Measurements from ENCODE around the gene GABRE. TPM values are rescaled to one million over a fixed set of nuclear protein-coding genes. Genes with fewer than 3 reads are reported as not detected.

Gene GABRE
- total RNA-seq, 1 experiment from 2014 or later: not detected

- Histone ChIP-seq H3K9me3 (ENCODE audit: low read depth, low read length, poor library complexity, severe bottlenecking) (no peaks in the 10 kb centered on the region), H3K27ac (ENCODE audit: low read depth, low read length, poor library complexity, severe bottlenecking) (no peak overlapping the region), H3K36me3 (ENCODE audit: insufficient read depth, low read length, poor library complexity, severe bottlenecking) (no peaks in the 10 kb centered on the region), H3K27me3 (replicated peaks; ENCODE audit: insufficient read depth, low read depth, low read length, poor library complexity) (no peaks in the 10 kb centered on the region), H3K4me1 (ENCODE audit: insufficient read depth, low read length, poor library complexity, severe bottlenecking) (no peaks in the 10 kb centered on the region), H3K4me3 (ENCODE audit: low read depth, low read length, poor library complexity, severe bottlenecking) (no peak overlapping the region)
- TF ChIP-seq EZH2 (IDR thresholded peaks at IDR 0.05; ENCODE audit: borderline replicate concordance, low read depth, low read length, poor library complexity, severe bottlenecking): no peak
- no peak for TF ChIP-seq CTCF (conservative IDR thresholded peaks at IDR 0.05; ENCODE audit: low read depth, low read length)
- intact Hi-C loops (cut with micrococcal nuclease; ENCODE audit: unreplicated experiment): no loop called here
- DNase-seq (ENCODE audit: low spot score): no peak
- ChIA-PET POLR2A (ENCODE audit: low non-redundant PET) (no interaction called here), CTCF (no interaction called here)
- no TSS peak for BruUV-seq (replicated peaks)
These were observed 23.1 kb upstream of the GABRE start for GRCh38 chrX:151997539-151997938.

DNA sequence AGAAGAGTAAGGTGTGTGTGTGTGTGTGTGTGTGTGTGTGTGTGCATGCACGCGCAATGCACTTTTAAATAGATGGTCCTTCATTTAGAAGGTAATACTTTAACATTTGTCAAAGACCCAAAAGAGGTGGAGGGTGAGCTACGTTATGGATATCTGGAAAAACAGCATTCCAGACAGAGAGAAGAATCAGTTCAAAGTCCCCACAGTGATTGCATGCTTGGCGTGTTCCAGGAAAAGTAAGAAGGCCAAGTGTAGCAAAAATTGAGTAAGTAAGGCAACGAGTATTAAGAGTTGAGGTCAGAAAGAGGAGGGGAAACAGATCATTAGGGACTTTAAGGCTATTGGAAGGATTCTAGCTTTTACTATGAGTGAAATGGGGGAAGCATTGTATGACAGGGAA lies 21.9 kb upstream of the GABRE start:
- POLR2A ChIA-PET (ENCODE audit: low non-redundant PET): no interaction called here
- TF ChIP-seq CTCF (conservative IDR thresholded peaks at IDR 0.05; ENCODE audit: low read depth, low read length): no peak
- no peak for TF ChIP-seq EZH2 (IDR thresholded peaks at IDR 0.05; ENCODE audit: borderline replicate concordance, low read depth, low read length, poor library complexity, severe bottlenecking)

DNA sequence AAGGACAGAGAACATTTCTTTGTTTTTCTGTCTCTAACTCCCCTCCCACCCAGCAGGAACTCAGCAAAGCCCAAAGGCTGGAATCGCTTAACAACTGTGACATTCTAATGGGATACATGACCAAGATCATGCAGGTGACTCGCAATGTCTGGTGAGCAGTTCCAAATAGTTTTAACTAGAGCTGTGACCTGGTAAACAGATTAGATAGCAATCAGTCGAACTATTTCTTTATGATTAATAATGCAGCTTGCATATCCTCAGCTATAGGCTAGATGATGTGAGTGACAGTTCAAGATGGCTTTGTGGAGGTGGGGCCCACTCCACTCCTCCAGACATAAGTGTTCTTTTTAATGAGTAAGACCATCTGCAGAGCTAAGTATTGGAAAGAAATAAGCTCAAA lies 20.0 kb upstream of the GABRE start:
- Histone ChIP-seq H3K4me1 (ENCODE audit: insufficient read depth, low read length, poor library complexity, severe bottlenecking) (no peaks in the 10 kb centered on the region), H3K27me3 (replicated peaks; ENCODE audit: insufficient read depth, low read depth, low read length, poor library complexity) (no peaks in the 10 kb centered on the region), H3K36me3 (ENCODE audit: insufficient read depth, low read length, poor library complexity, severe bottlenecking) (no peaks in the 10 kb centered on the region), H3K4me3 (ENCODE audit: low read depth, low read length, poor library complexity, severe bottlenecking) (no peak overlapping the region), H3K27ac (ENCODE audit: low read depth, low read length, poor library complexity, severe bottlenecking) (no peak overlapping the region), H3K9me3 (ENCODE audit: low read depth, low read length, poor library complexity, severe bottlenecking) (no peaks in the 10 kb centered on the region)
- no peak for TF ChIP-seq CTCF (conservative IDR thresholded peaks at IDR 0.05; ENCODE audit: low read depth, low read length)
- TF ChIP-seq EZH2 (IDR thresholded peaks at IDR 0.05; ENCODE audit: borderline replicate concordance, low read depth, low read length, poor library complexity, severe bottlenecking): no peak
- no TSS peak for BruUV-seq (replicated peaks)
- CTCF ChIA-PET: no interaction called here
- intact Hi-C loops (cut with micrococcal nuclease; ENCODE audit: unreplicated experiment): no loop called here
- DNase-seq (ENCODE audit: low spot score): no peak
- POLR2A ChIA-PET (ENCODE audit: low non-redundant PET): no interaction called here

More for the DNA sequence above, 21.9 kb upstream of the GABRE start:
- Histone ChIP-seq H3K36me3 (ENCODE audit: insufficient read depth, low read length, poor library complexity, severe bottlenecking) (no peaks in the 10 kb centered on the region), H3K4me1 (ENCODE audit: insufficient read depth, low read length, poor library complexity, severe bottlenecking) (no peaks in the 10 kb centered on the region), H3K27ac (ENCODE audit: low read depth, low read length, poor library complexity, severe bottlenecking) (no peak overlapping the region), H3K4me3 (ENCODE audit: low read depth, low read length, poor library complexity, severe bottlenecking) (no peak overlapping the region), H3K9me3 (ENCODE audit: low read depth, low read length, poor library complexity, severe bottlenecking) (no peaks in the 10 kb centered on the region), H3K27me3 (replicated peaks; ENCODE audit: insufficient read depth, low read depth, low read length, poor library complexity) (no peaks in the 10 kb centered on the region)
- intact Hi-C loops (cut with micrococcal nuclease; ENCODE audit: unreplicated experiment): no loop called here
- DNase-seq (ENCODE audit: low spot score): no peak
- CTCF ChIA-PET: no interaction called here
- no TSS peak for BruUV-seq (replicated peaks)

All from A673 (cell line).